DLD1 (cell line): ENCODE measurements around the gene ECHS1.

Experiments used
- in situ Hi-C: cut with HindIII; loops from 2 replicates; pipeline ENCODE4 v1.10.0; 2017; ENCODE audit warnings: low sequenced_read_pairs

The ECHS1 gene

GRCh38 chr10:133359554-133359971, 13.6 kb downstream of the ECHS1 start:
- in situ Hi-C loops, result no loop called here

- in situ Hi-C loops, result no loop called here
Observed at GRCh38 chr10:133358925-133359310, 14.2 kb downstream of the ECHS1 start.

GRCh38 chr10:133358162-133358924, 14.8 kb downstream of the ECHS1 start:
- in situ Hi-C loops, result no loop called here

GRCh38 chr10:133357285-133358161, 15.6 kb downstream of the ECHS1 start, which contains the start of gene FUOM:
FUOM (minus strand) TSS chr10:133358019; CDS start chr10:133358007, 12 bp downstream.
- in situ Hi-C loops, result no loop called here

GRCh38 chr10:133356549-133357284, 16.4 kb downstream of the ECHS1 start:
- in situ Hi-C loops, result no loop called here

- in situ Hi-C loops, result no loop called here
Observed at GRCh38 chr10:133355991-133356390, 17.2 kb downstream of the ECHS1 start.

GRCh38 chr10:133355266-133355665, 17.9 kb downstream of the ECHS1 start:
- in situ Hi-C loops, result no loop called here

GRCh38 chr10:133354672-133355240, 18.4 kb downstream of the ECHS1 start:
- in situ Hi-C loops, result no loop called here

GRCh38 chr10:133353988-133354605, 19.1 kb downstream of the ECHS1 start:
- in situ Hi-C loops, result no loop called here

- in situ Hi-C loops, result no loop called here
Observed at GRCh38 chr10:133353202-133353959, 19.8 kb downstream of the ECHS1 start.

- in situ Hi-C loops, result no loop called here
Observed at GRCh38 chr10:133351408-133352318, 21.5 kb downstream of the ECHS1 start.

- in situ Hi-C loops, result no loop called here
Observed at GRCh38 chr10:133350950-133351329, 22.2 kb downstream of the ECHS1 start.

- in situ Hi-C loops, result no loop called here
Observed at GRCh38 chr10:133350283-133350949, 22.7 kb downstream of the ECHS1 start.

GRCh38 chr10:133349577-133350011, 23.6 kb downstream of the ECHS1 start:
- in situ Hi-C loops, result no loop called here

GRCh38 chr10:133349160-133349568, 24.0 kb downstream of the ECHS1 start:
- in situ Hi-C loops, result no loop called here

GRCh38 chr10:133347710-133348517, 25.2 kb downstream of the ECHS1 start:
- in situ Hi-C loops, result no loop called here

GRCh38 chr10:133346413-133346812, 26.7 kb downstream of the ECHS1 start:
- in situ Hi-C loops, result no loop called here
